TTC549 (cell line): ENCODE data around the gene DACH2.

Experiments used
- FAIRE-seq: peaks from 2 replicates; lab custom pipeline; 2012; peaks lifted over from hg19 to GRCh38; lab: Jason Lieb, UNC

The DACH2 gene

GRCh38 chrX:86322913-86323312 is 174.7 kb downstream of the DACH2 start:
- no peak for FAIRE-seq

- no peak for FAIRE-seq
Measured at GRCh38 chrX:86329174-86329573, 180.9 kb downstream of the DACH2 start.

GRCh38 chrX:86348669-86349068 is 200.4 kb downstream of the DACH2 start:
- no peak for FAIRE-seq

DNA sequence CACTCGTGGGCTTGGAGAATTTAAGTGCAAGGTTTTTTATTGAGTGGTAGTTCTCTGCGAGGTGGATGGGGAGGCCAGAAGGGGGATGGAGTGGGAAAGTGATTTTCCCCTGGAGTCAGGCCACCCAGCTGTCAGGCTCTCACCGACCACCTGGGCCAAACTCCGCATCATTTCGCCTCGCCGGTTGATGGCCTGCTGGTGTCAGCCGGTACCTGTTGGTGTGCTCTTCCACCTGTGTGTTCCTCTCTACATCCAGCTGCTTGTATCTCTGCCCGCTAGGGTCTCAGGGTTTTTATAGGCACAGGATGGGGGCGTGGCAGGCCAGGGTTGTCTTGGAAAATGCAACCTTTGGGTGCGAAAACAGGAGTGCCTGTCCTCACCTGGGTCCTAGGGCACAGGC is 200.9 kb downstream of the DACH2 start:
- no peak for FAIRE-seq

- no peak for FAIRE-seq
Measured at GRCh38 chrX:86369847-86370630, 221.8 kb downstream of the DACH2 start.

- no peak for FAIRE-seq
Measured at GRCh38 chrX:86370927-86371326, 222.7 kb downstream of the DACH2 start.

GRCh38 chrX:86379209-86379608 is 231.0 kb downstream of the DACH2 start:
- no peak for FAIRE-seq

DNA sequence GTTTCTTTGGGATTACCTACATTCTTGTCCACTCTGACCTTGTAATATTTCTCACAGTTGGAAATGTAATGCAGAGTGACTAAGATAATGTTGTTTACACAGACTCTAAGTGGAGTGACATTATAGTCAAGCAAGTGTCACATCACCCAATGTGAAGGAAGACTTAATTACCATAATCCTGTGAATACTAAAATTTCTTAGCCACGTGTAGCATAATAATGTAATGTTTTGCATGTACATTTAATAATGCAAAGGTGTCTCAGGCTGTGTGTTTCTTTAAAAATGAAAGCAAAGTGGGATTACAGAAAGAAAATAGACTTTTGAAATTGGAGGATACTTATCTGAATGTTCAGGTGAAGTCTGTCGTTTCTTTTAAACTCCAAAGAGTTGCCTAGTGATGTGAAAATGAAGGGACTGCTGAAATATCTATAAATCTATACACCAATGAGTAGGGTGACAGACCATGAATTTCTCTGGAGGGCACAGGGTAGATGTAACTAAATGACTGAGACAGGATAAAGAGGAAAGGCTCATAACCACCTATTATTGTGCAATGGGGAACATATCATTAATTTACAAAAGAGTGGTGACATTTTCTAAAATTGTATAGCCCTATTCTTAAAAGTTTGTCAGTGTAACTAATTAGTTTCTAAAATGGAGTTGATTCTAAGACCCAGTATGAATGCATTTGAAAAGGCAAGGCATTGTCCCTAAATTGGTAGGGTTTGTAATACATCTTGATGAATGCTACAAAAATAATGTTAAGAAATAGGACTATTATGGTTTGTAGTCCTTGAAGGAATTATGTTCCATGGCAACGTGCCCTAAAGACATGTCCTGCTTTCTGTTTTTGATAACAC is 235.7 kb downstream of the DACH2 start:
- FAIRE-seq: no peak

GRCh38 chrX:86407371-86407770 is 259.1 kb downstream of the DACH2 start:
- no peak for FAIRE-seq

DNA sequence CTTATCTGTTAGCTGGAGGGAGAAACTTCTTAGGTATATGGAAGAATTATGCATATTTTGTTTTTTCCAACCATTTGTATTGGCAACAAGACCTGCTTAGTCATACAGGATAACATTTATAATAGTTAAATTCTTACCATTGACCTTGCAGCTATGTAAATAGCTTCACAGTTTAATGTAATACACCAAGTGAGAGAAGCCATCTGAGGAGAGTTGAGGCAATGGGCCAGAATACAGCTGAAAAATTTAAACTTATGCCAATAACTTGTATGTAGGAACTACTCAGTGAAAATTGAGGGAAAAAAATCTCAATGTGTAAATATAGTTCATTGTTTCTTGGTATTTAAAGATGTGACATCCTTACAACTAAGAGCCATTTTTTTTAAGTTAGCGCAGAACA is 273.5 kb downstream of the DACH2 start:
- no peak for FAIRE-seq

GRCh38 chrX:86436116-86436515 is 287.9 kb downstream of the DACH2 start:
- FAIRE-seq: no peak

DNA sequence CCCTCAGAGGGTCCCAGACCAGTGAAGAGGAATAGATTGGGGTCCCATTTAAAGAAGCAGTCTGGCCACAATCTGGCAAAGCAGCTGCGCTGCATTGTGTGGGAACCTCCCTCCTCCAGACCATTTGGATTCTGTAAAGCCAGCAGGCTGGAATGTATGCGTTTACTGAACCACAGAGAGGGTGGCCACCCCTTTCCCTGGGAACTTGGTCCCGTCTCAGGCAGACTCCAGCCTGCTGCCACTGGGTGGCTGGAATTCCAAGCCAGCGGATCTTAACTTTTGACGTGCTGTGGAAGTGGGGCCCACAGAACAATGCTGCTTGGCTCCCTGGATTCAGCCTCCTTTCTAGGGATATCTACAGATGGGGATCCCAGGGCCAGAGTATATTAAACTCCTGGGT is 307.2 kb downstream of the DACH2 start:
- no peak for FAIRE-seq

GRCh38 chrX:86460760-86461159 is 312.5 kb downstream of the DACH2 start:
- no peak for FAIRE-seq

DNA sequence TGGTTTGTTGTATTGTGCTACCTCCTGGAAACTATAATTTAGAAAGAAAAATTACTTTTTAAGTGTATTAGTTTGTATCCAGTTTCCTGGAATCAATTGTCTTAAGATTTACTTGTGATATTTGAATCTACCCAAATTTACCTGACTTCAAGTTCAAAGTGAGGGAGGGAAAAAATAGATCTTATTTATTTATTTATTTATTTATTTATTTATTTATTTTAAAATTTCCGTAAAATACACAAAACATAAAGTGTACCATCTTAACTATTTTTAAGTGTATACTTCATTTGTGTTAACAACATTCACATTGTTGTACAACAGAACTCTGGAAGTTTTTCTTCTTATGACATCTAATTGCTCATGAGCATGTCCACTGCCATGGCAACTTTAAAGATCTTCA is 356.0 kb downstream of the DACH2 start:
- FAIRE-seq: no peak

DNA sequence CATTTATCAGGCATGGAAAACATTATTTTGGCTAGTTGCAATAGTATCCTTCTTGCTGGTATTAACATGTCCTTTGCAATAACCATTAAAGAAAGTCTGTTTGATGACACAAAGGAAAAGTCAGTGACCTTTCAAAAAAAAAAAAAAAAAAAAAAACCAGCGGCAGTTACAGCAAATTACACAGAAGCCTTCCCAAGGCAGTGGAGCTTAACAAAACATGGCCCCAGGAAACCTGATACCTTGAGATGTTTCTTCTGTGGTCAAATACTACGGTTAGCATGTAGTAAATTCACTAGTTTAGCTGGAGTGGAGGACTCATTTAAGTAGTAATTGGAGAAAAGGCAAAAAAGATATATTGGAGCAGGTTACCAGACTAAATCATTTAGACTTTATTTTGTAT is 359.1 kb downstream of the DACH2 start:
- no peak for FAIRE-seq

DNA sequence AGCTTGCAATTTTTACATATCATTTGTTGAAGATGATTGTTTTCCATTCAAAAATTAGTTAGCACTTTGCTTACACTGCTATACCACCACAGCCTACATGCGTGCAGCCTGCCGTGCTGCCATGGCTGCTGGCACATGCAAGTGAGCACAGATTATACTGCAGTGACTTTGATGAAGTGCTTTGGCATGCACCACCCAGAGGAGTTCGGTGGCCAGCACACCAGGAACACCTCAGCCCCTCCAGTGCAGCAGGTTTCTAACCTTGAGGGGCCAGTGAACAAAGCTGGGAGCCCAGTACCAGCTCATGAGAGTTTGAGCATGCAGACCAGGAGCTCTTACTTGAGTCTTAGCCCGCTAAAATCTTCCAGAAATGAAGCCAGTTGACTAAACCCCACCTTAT is 431.5 kb downstream of the DACH2 start:
- no peak for FAIRE-seq

DNA sequence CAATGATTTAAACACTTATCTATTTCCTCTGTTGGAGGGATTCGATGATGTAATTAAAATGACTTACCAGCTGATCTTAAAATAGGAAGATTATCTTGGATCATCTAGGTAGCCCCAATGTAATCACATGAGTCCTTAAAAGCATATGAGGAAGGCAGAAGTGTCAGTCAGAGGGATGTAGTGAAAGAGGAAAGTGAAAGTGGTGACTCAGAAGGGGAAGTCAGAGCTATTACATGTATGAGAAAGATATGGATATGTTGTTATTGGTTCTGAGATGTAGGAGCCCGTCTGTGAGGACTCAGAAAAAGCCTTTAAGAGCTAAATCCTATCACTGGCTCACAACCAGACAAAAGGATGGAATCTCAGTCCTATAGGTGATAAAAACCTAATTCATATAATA is 456.4 kb downstream of the DACH2 start:
- FAIRE-seq: no peak

GRCh38 chrX:86696951-86697350 is 548.7 kb downstream of the DACH2 start:
- no peak for FAIRE-seq

GRCh38 chrX:86711531-86712180 is 563.4 kb downstream of the DACH2 start:
- no peak for FAIRE-seq

GRCh38 chrX:86714441-86714840 is 566.2 kb downstream of the DACH2 start:
- no peak for FAIRE-seq

DNA sequence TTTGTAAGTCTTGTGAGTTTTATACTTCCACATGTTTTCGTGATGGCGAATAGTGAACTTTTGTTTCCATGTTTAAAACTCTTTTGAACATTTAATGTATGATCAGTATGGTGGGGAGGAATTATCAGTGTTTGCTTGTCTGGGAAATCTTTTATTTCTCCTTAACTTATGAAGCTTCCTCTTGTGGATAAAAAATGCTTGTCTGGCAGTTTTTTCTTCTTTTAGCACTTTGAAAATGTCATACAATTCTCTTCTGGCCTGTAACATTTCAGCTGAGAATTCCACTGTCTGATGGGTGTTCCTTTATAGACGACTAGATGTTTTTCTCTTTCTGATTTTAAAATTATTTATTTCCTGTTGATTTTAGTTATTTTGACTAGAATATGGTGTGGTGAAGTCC is 576.0 kb downstream of the DACH2 start:
- no peak for FAIRE-seq

DNA sequence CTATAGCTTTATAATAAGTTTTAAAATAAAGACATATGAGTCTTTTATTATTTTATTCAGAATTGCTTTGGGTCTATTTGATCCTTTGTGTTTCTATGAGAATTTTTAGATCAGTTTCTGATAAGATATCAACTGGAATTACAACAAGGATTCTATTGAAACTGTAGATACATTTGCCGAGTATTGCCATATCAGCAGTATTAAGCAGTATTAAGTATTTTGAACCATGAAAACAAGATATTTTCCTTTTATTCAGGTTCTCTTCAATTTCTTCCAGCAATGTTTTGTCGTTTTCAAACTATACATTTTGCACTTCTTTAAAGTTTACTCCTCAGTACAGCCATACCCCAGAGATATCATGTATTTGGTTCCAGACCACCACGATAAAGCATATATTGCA is 598.8 kb downstream of the DACH2 start:
- no peak for FAIRE-seq

DNA sequence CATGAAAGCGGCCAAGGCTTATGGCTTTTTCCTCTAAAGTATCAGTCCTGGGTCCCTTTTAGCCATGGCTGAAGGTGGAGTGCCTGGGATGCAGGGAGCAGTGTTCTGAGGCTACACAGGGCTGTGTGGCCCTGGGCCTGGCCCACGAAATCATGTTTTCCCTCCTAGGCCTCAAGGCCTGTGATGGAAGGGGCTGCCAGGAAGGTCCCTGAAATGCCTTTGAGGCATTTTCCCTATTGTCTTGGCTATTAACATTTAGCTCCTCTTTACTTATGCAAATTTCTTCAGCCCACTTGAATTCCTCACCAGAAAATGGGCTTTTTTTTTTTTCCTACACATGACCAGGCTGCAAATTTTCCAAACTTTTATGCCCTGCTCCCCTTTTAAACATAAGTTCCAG is 657.0 kb downstream of the DACH2 start:
- FAIRE-seq: no peak
